Left hindlimb (tissue), 1 donor: ENCODE data around the gene UBXN7.
"Not testable (repeated sequence)": the region's sequence is repeated elsewhere in the genome, so short reads cannot be mapped to it uniquely, and the experiment has no call there.

ENCODE experiments used
- DNase-seq: peaks from one replicate; pipeline ENCODE4 v3.0.0-alpha.2; 2018

Gene UBXN7

GRCh38 chr3:196418601-196419000 lies 13.6 kb downstream of the UBXN7 start:
- no peak for DNase-seq

- DNase-seq: no peak
Measured at GRCh38 chr3:196414469-196414868, 17.8 kb downstream of the UBXN7 start.

GRCh38 chr3:196412704-196413103 lies 19.5 kb downstream of the UBXN7 start:
- no peak for DNase-seq

- DNase-seq: no peak
Measured at GRCh38 chr3:196409409-196409808, 22.8 kb downstream of the UBXN7 start.

- DNase-seq: no peak
Measured at GRCh38 chr3:196408565-196409300, 23.5 kb downstream of the UBXN7 start.

- DNase-seq: no peak
Measured at GRCh38 chr3:196406811-196407470, 25.3 kb downstream of the UBXN7 start.

- DNase-seq: no peak
Measured at GRCh38 chr3:196400331-196400730, 31.9 kb downstream of the UBXN7 start.

- no peak for DNase-seq
Measured at GRCh38 chr3:196399485-196399945, 32.7 kb downstream of the UBXN7 start.

GRCh38 chr3:196398782-196399181 lies 33.4 kb downstream of the UBXN7 start:
- no peak for DNase-seq

GRCh38 chr3:196397941-196398340 lies 34.3 kb downstream of the UBXN7 start:
- DNase-seq: no peak

- no peak for DNase-seq
Measured at GRCh38 chr3:196390116-196390515, 42.1 kb downstream of the UBXN7 start.

GRCh38 chr3:196388956-196389355 lies 43.3 kb downstream of the UBXN7 start:
- DNase-seq: no peak

- not testable (repeated sequence) for DNase-seq
Measured at GRCh38 chr3:196387941-196388340, 44.3 kb downstream of the UBXN7 start.

GRCh38 chr3:196386797-196387196 lies 45.4 kb downstream of the UBXN7 start:
- not testable (repeated sequence) for DNase-seq

- DNase-seq: not testable (repeated sequence)
Measured at GRCh38 chr3:196386034-196386433, 46.2 kb downstream of the UBXN7 start.

- DNase-seq: not testable (repeated sequence)
Measured at GRCh38 chr3:196385446-196385845, 46.8 kb downstream of the UBXN7 start.

- DNase-seq: no peak
Measured at GRCh38 chr3:196378146-196378841, 53.9 kb downstream of the UBXN7 start.

GRCh38 chr3:196377321-196377720 lies 54.9 kb downstream of the UBXN7 start:
- no peak for DNase-seq

- DNase-seq: no peak
Measured at GRCh38 chr3:196365736-196366135, 66.5 kb downstream of the UBXN7 start.

- no peak for DNase-seq
Measured at GRCh38 chr3:196360586-196360985, 71.6 kb downstream of the UBXN7 start.

- DNase-seq: not testable (repeated sequence)
Measured at GRCh38 chr3:196358540-196358939, 73.7 kb downstream of the UBXN7 start.

GRCh38 chr3:196357905-196358304 lies 74.3 kb downstream of the UBXN7 start:
- no peak for DNase-seq

GRCh38 chr3:196356556-196356955 lies 75.7 kb downstream of the UBXN7 start:
- DNase-seq: no peak

- no peak for DNase-seq
Measured at GRCh38 chr3:196355668-196356067, 76.6 kb downstream of the UBXN7 start.
